ENCODE measurements around the gene FNDC11.
"Not testable (repeated sequence)": the region's sequence is repeated elsewhere in the genome, so short reads cannot be mapped to it uniquely, and the experiment has no call there.

Gene FNDC11

GRCh38 chr20:63554361-63555278, 661 bp downstream of the FNDC11 start:
- no peak for DNase-seq (ENCODE audit: low read depth)

GRCh38 chr20:63555661-63556381, 1.9 kb downstream of the FNDC11 start:
- DNase-seq (ENCODE audit: low read depth): no peak

GRCh38 chr20:63556873-63557478, 3.0 kb downstream of the FNDC11 start:
- no peak for DNase-seq (ENCODE audit: low read depth)

GRCh38 chr20:63557481-63557891, 3.5 kb downstream of the FNDC11 start:
- DNase-seq (ENCODE audit: low read depth): no peak

- DNase-seq (ENCODE audit: low read depth): no peak
These were observed 5.0 kb downstream of the FNDC11 start for GRCh38 chr20:63558804-63559484.

- DNase-seq (ENCODE audit: low read depth): not testable (repeated sequence)
These were observed 5.8 kb downstream of the FNDC11 start for GRCh38 chr20:63559485-63560332.

GRCh38 chr20:63560333-63560805, 6.4 kb downstream of the FNDC11 start:
- DNase-seq (ENCODE audit: low read depth): no peak

- DNase-seq (ENCODE audit: low read depth): no peak
These were observed 7.1 kb downstream of the FNDC11 start for GRCh38 chr20:63560856-63561609.

- DNase-seq (ENCODE audit: low read depth): no peak
These were observed 7.9 kb downstream of the FNDC11 start for GRCh38 chr20:63561624-63562396.

- DNase-seq (ENCODE audit: low read depth): no peak
These were observed 8.7 kb downstream of the FNDC11 start for GRCh38 chr20:63562461-63563224.

GRCh38 chr20:63563225-63563935, 9.4 kb downstream of the FNDC11 start:
- no peak for DNase-seq (ENCODE audit: low read depth)

GRCh38 chr20:63564036-63564810, 10.3 kb downstream of the FNDC11 start:
- DNase-seq (ENCODE audit: low read depth): no peak

- DNase-seq (ENCODE audit: low read depth): no peak
These were observed 11.2 kb downstream of the FNDC11 start for GRCh38 chr20:63565021-63565698.

GRCh38 chr20:63565699-63566335, 11.9 kb downstream of the FNDC11 start:
- DNase-seq (ENCODE audit: low read depth): no peak

- DNase-seq (ENCODE audit: low read depth): no peak
These were observed 12.6 kb downstream of the FNDC11 start for GRCh38 chr20:63566395-63567135.

- no peak for DNase-seq (ENCODE audit: low read depth)
These were observed 13.1 kb downstream of the FNDC11 start for GRCh38 chr20:63567136-63567385.
